ACC112 (cell line): ENCODE data around the gene EPM2AIP1.
A peak's percentile ranks its signal among the peaks of the same experiment; 100 is the strongest.
"Not testable (repeated sequence)": the region's sequence is repeated elsewhere in the genome, so short reads cannot be mapped to it uniquely, and the experiment has no call there.

Experiments used
- H2AFZ ChIP-seq: fragments of 200-600 bp; sonication (generic); one replicate; pipeline ENCODE4 v1.6.0; 2017; ENCODE audit warnings: antibody characterized with exemption, low read length; ENCODE audit not compliant: unreplicated experiment
- H3K27ac ChIP-seq: fragments of 200-600 bp; sonication (generic); 2 replicates; pipeline ENCODE4 v1.5.1; 2014; ENCODE audit warnings: low read depth, mild to moderate bottlenecking, antibody characterized with exemption, low read length, moderate library complexity
- H3K27me3 ChIP-seq: fragments of 200-600 bp; sonication (generic); 2 replicates; pipeline ENCODE4 v1.6.1; 2014; ENCODE audit warnings: mild to moderate bottlenecking, antibody characterized with exemption, low read length, moderate library complexity, mixed read lengths; ENCODE audit not compliant: insufficient read depth
- H3K36me3 ChIP-seq: fragments of 200-600 bp; sonication (generic); 2 replicates; pipeline ENCODE4 v1.6.1; 2016; ENCODE audit warnings: mild to moderate bottlenecking, antibody characterized with exemption, low read length, moderate library complexity, mixed read lengths; ENCODE audit not compliant: insufficient read depth
- H3K4me1 ChIP-seq: fragments of 200-600 bp; sonication (generic); one replicate; pipeline ENCODE4 v1.6.1; 2016; ENCODE audit warnings: low read length, mixed read lengths; ENCODE audit not compliant: insufficient read depth, unreplicated experiment, control insufficient read depth
- H3K4me3 ChIP-seq: fragments of 200-600 bp; sonication (generic); 2 replicates; pipeline ENCODE4 v1.5.1; 2014; ENCODE audit warnings: mild to moderate bottlenecking, low read depth, low read length
- H3K79me2 ChIP-seq: fragments of 200-600 bp; sonication (generic); one replicate; pipeline ENCODE4 v1.6.0; 2016; ENCODE audit warnings: low read length; ENCODE audit not compliant: control insufficient read depth, unreplicated experiment, insufficient read depth

The EPM2AIP1 gene

GRCh38 chr3:36969540-36970432, 23.1 kb downstream of the EPM2AIP1 start:
- no peak overlapping the region for H2AFZ ChIP-seq
- peaks cover 4% of the 10 kb centered on the region for H3K4me1 ChIP-seq
- no peaks in the 10 kb centered on the region for H3K36me3 ChIP-seq
- H3K4me3 ChIP-seq, result no peak overlapping the region
- H3K27me3 ChIP-seq, result no peaks in the 10 kb centered on the region
- no peaks in the 10 kb centered on the region for H3K79me2 ChIP-seq
- H3K27ac ChIP-seq, result peak overlapping the region; percentile 24; the same call in 1 of the 2 replicates

GRCh38 chr3:36969085-36969484, 23.8 kb downstream of the EPM2AIP1 start:
- Histone ChIP-seq H3K27me3 (no peaks in the 10 kb centered on the region), H3K79me2 (no peaks in the 10 kb centered on the region), H3K27ac (no peak overlapping the region), H2AFZ (no peak overlapping the region), H3K36me3 (no peaks in the 10 kb centered on the region), H3K4me3 (no peak overlapping the region), H3K4me1 (peaks cover 4% of the 10 kb centered on the region)

DNA sequence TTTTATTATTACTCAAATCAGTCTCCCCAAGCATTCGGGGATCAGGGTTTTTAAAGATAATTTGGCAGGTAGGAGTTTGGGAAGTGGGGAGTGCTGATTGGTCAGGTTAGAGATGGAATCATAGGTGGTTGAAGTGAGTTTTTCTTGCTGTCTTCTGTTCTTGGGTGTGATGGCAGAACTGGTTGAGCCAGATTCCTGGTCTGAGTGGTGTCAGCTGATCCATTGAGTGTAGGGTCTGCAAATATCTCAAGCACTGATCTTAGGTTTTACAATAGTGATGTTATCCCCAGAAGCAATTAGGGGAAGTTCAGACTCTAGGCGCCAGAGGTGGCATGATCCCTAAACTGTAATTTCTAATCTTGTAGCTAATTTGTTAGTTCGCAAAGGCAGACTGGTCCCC, 27.5 kb downstream of the EPM2AIP1 start:
- Histone ChIP-seq H3K4me1 (peaks cover 4% of the 10 kb centered on the region), H2AFZ (no peak overlapping the region), H3K27ac (no peak overlapping the region), H3K79me2 (no peaks in the 10 kb centered on the region), H3K36me3 (no peaks in the 10 kb centered on the region), H3K27me3 (no peaks in the 10 kb centered on the region), H3K4me3 (no peak overlapping the region)

- Histone ChIP-seq H3K79me2 (no peaks in the 10 kb centered on the region), H3K4me3 (no peak overlapping the region), H3K4me1 (peaks cover 3% of the 10 kb centered on the region), H3K27me3 (no peaks in the 10 kb centered on the region), H2AFZ (no peak overlapping the region), H3K36me3 (no peaks in the 10 kb centered on the region), H3K27ac (no peak overlapping the region)
These were observed 28.1 kb downstream of the EPM2AIP1 start for GRCh38 chr3:36964817-36965216.

GRCh38 chr3:36964331-36964730, 28.6 kb downstream of the EPM2AIP1 start:
- H3K36me3 ChIP-seq, result no peaks in the 10 kb centered on the region
- peaks cover under 1% of the 10 kb centered on the region for H3K4me1 ChIP-seq
- no peaks in the 10 kb centered on the region for H3K27me3 ChIP-seq
- no peak overlapping the region for H3K27ac ChIP-seq
- H3K4me3 ChIP-seq, result no peak overlapping the region
- H3K79me2 ChIP-seq, result no peaks in the 10 kb centered on the region
- no peak overlapping the region for H2AFZ ChIP-seq

GRCh38 chr3:36963008-36963407, 29.9 kb downstream of the EPM2AIP1 start:
- H3K4me3 ChIP-seq, H3K79me2 ChIP-seq, H3K27ac ChIP-seq, H3K36me3 ChIP-seq, H3K27me3 ChIP-seq, H2AFZ ChIP-seq: not testable (repeated sequence)
- peaks cover 12% of the 10 kb centered on the region for H3K4me1 ChIP-seq

GRCh38 chr3:36960502-36960901, 32.4 kb downstream of the EPM2AIP1 start:
- Histone ChIP-seq H2AFZ (no peak overlapping the region), H3K4me1 (peaks cover 23% of the 10 kb centered on the region), H3K36me3 (no peaks in the 10 kb centered on the region), H3K4me3 (no peak overlapping the region), H3K27ac (no peak overlapping the region), H3K27me3 (no peaks in the 10 kb centered on the region), H3K79me2 (no peaks in the 10 kb centered on the region)

- H3K27me3 ChIP-seq, result no peaks in the 10 kb centered on the region
- no peak overlapping the region for H2AFZ ChIP-seq
- H3K4me3 ChIP-seq, result no peak overlapping the region
- no peaks in the 10 kb centered on the region for H3K79me2 ChIP-seq
- peaks cover 27% of the 10 kb centered on the region for H3K4me1 ChIP-seq
- no peaks in the 10 kb centered on the region for H3K36me3 ChIP-seq
- H3K27ac ChIP-seq, result no peak overlapping the region
These were observed 33.1 kb downstream of the EPM2AIP1 start for GRCh38 chr3:36959821-36960220.

DNA sequence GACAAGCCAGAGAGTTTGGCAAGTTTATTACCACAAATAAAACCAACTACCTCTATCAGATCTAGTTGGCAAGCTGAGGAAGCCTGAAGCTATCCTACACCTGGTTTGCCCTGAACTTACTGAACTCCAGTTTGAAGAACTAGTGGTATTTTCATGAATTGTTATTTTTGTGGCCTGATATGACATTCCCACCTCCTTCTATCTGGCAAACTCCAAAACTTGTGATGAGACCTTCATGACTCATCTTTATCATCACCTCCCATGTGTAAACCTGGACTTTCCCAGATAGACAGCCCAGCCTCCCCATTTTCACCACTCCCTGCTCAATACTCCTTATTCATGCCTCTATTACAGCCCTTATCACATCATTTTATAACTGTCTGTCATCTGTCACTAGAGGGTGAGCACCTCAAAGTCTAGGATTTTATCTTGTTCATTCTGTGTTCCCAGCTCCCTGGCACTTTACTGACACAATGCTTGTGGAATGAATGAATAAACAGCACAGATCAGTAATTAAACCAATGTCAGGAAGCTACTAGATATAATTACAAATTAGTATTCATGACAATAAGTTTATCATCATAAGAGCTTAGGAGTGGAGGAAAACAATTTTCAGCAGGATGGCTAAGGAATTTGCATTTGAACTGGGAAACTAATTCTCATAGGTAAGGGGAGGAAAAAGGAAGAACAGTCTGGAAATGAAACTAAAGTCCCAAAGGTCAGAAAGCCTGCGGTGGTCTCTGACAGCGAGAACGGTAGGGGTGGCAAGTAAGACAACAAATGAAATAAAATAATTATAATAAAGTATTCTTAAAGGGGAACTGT, 34.9 kb downstream of the EPM2AIP1 start:
- H3K79me2 ChIP-seq, result no peaks in the 10 kb centered on the region
- no peaks in the 10 kb centered on the region for H3K27me3 ChIP-seq
- no peaks in the 10 kb centered on the region for H3K36me3 ChIP-seq
- peak overlapping the region; percentile 93 for H3K27ac ChIP-seq
- H3K4me1 ChIP-seq, result peaks cover 34% of the 10 kb centered on the region
- H3K4me3 ChIP-seq, result peak overlapping the region; percentile 56
- H2AFZ ChIP-seq, result no peak overlapping the region

- H3K27me3 ChIP-seq, result no peaks in the 10 kb centered on the region
- H3K36me3 ChIP-seq, result no peaks in the 10 kb centered on the region
- no peak overlapping the region for H3K4me3 ChIP-seq
- H2AFZ ChIP-seq, result no peak overlapping the region
- H3K4me1 ChIP-seq, result peaks cover 34% of the 10 kb centered on the region
- H3K27ac ChIP-seq, result peak overlapping the region; percentile 93; the same call in 1 of the 2 replicates
- H3K79me2 ChIP-seq, result no peaks in the 10 kb centered on the region
These were observed 35.9 kb downstream of the EPM2AIP1 start for GRCh38 chr3:36957063-36957462.
